ENCODE results near the gene METTL16. TPM values are rescaled to one million over a fixed set of nuclear protein-coding genes. Genes with fewer than 3 reads are reported as not detected.

Gene METTL16
- total and polyA plus RNA-seq, 9 of the 15 experiments (the other 6 are each of a cell fraction or from before 2014, with no cell fraction given): 12.1 to 30.5 (median 19.8) TPM

- TF ChIP-seq MGA (IDR thresholded peaks at IDR 0.05): peak; percentile 67
- no peak for TF ChIP-seq ZNF79 (CRISPR knock-in tag; IDR thresholded peaks at IDR 0.05; ENCODE audit: low read depth)
- no peak for TF ChIP-seq HOMEZ (CRISPR knock-in tag; IDR thresholded peaks at IDR 0.05)
- no peak for TF ChIP-seq UBTF (IDR thresholded peaks at IDR 0.05; ENCODE audit: borderline replicate concordance in 1 of 2, low read depth in 2 of 2, low read length in 2 of 2)
- TF ChIP-seq MED1 (CRISPR knock-in tag; IDR thresholded peaks at IDR 0.05; ENCODE audit: borderline replicate concordance): no peak
- no peak for TF ChIP-seq WHSC1 (IDR thresholded peaks at IDR 0.05; ENCODE audit: low read length)
- no peak for TF ChIP-seq ZC3H8 (IDR thresholded peaks at IDR 0.05)
- TF ChIP-seq SMAD4 (CRISPR knock-in tag; conservative IDR thresholded peaks at IDR 0.05): no peak
- TF ChIP-seq ZNF316 (IDR thresholded peaks at IDR 0.05): no peak
- TF ChIP-seq ATF2 (CRISPR knock-in tag; IDR thresholded peaks at IDR 0.05): no peak
Measured at GRCh38 chr17:2511462-2512369, at the start of gene METTL16 (continued).

All from K562 (cell line).